Measurements from ENCODE around the gene MCOLN1.

DNA sequence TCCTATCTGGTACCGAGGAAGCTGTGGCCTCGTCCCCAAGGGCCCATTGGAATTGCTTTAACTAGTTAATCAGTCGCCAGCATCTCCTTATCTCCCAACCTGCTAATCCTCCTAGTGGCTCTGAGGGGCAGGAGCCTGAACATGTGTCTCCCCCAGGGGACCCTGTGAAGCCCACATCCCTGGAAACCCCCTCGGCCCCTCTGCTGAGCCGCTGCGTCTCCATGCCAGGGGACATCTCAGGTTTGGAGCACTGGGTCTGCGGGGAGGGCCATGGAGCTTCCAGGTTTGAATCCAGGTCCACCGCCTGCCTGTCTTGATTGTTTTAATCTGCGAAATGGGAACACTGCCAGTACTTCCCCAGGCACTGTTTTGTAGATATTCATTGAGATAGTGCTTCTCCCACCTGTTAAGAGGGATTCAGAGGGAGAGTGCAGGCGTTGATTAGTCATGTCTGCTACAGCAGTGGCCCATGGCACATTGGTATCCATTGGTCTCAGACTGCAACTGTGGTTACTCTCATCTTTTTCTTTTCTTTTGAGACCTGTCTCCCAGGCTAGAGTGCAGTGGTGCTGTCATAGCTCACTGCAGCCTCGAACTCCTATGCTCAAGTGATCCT is 19.5 kb downstream of the MCOLN1 start:
- TF ChIP-seq, protein P1, sequence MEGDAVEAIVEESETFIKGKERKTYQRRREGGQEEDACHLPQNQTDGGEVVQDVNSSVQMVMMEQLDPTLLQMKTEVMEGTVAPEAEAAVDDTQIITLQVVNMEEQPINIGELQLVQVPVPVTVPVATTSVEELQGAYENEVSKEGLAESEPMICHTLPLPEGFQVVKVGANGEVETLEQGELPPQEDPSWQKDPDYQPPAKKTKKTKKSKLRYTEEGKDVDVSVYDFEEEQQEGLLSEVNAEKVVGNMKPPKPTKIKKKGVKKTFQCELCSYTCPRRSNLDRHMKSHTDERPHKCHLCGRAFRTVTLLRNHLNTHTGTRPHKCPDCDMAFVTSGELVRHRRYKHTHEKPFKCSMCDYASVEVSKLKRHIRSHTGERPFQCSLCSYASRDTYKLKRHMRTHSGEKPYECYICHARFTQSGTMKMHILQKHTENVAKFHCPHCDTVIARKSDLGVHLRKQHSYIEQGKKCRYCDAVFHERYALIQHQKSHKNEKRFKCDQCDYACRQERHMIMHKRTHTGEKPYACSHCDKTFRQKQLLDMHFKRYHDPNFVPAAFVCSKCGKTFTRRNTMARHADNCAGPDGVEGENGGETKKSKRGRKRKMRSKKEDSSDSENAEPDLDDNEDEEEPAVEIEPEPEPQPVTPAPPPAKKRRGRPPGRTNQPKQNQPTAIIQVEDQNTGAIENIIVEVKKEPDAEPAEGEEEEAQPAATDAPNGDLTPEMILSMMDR (IDR thresholded peaks at IDR 0.05) = no peak
- TF ChIP-seq POLR2A (IDR thresholded peaks at IDR 0.05) = no peak
